T-helper 17 cell (primary cell): ENCODE measurements around the gene DENND4C. TPM values are rescaled to one million over a fixed set of nuclear protein-coding genes. Genes with fewer than 3 reads are reported as not detected.

ENCODE experiments used
- ATAC-seq: fragments of 150-1000 bp; cut with Tn5 transposase; 2 replicates; pipeline ENCODE4 v1.10.0; 2021; ENCODE audit warnings: mild to moderate bottlenecking, moderate library complexity
- DNase-seq, 3 donors: peaks; one replicate each; pipeline versions ENCODE4 v3.0.0 to v3.0.0-alpha.2; 2020 to 2021
- H3K9me3 ChIP-seq: one replicate; pipeline ENCODE4 v1.7.0; 2013; ENCODE audit warnings: low read length, mild to moderate bottlenecking; ENCODE audit not compliant: control insufficient read depth, poor library complexity, severe bottlenecking
- H3K27ac Mint-ChIP-seq: one replicate; pipeline ENCODE4 v1.8.0; 2022; ENCODE audit warnings: mild to moderate bottlenecking, moderate library complexity, mixed read lengths
- H3K27me3 Mint-ChIP-seq: one replicate; pipeline ENCODE4 v1.8.0; 2022; ENCODE audit warnings: mixed read lengths
- H3K36me3 Mint-ChIP-seq: one replicate; pipeline ENCODE4 v1.8.0; 2022; ENCODE audit warnings: low read depth, mixed read lengths
- H3K4me1 Mint-ChIP-seq: one replicate; pipeline ENCODE4 v1.8.0; 2022; ENCODE audit warnings: mild to moderate bottlenecking, mixed read lengths
- H3K4me3 Mint-ChIP-seq: one replicate; pipeline ENCODE4 v1.8.0; 2022; ENCODE audit warnings: mild to moderate bottlenecking, moderate library complexity, mixed read lengths
- total RNA-seq, 4 donors: library from RNA in 2 of 4; stranded (reverse) in 2 of 4; gene quantifications; one replicate each; pipeline ENCODE4 v1.2.3 and lab custom pipeline; 2022 to 2026

DENND4C gene
- total RNA-seq, 2 donors from 2014 or later = 49.4 to 54.4 TPM

DNA sequence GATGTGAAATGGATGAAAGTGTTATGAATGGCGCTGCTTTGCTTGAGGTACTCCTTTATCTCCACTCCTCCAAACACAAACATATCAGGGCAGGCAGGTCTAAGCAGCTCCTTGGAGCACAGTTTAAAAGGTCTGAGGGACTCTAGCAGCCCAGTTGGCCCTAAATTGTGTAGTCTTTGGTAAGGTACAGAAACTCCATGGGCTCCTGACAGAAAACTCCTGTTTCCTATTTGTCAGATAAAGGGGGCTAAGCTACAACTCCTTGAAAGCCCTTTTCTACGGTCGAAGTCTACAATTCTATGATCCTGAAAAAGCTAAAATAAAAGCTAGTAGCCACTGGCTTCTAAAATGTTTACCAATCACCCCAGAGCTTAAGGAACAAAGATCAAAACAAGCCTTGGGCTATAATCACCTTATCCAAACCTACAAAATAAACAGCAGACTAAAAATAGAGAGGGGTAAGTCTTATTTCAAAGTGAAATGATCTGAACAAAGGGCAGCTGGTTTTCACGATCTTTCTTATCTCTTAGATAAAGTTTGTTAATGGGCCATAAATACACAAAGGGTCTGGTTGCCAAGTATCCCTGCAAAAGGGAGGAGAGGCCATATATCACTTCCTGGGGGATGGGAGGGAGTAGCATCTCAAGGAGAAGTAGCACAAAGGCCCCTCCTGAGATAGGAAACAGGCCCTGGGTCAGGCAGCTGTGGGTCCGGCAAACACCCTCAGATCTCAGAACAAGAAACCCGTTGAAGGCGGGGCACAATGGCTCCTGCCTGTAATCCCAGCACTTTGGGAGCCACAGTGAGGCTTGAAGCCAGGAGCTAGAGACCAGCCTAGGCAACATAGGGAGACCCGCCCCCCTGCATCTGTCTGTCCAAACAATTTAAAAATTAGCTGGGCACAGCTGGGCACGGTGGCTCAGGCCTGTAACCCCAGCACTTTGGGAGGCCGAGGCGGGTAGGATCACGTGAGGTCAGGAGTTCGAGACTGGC, 28.3 kb upstream of the DENND4C start:
- Mint-ChIP-seq H3K4me3 (no peak overlapping the region), H3K36me3 (no peaks in the 10 kb centered on the region), H3K4me1 (no peaks in the 10 kb centered on the region), H3K27me3 (no peaks in the 10 kb centered on the region), H3K27ac (no peak overlapping the region)
- DNase-seq (no peak), ATAC-seq (no peak)
- H3K9me3 ChIP-seq = no peaks in the 10 kb centered on the region

- no peaks in the 10 kb centered on the region for H3K4me1 Mint-ChIP-seq
- no peaks in the 10 kb centered on the region for H3K36me3 Mint-ChIP-seq
- H3K4me3 Mint-ChIP-seq = no peak overlapping the region
- no peaks in the 10 kb centered on the region for H3K27me3 Mint-ChIP-seq
- no peaks in the 10 kb centered on the region for H3K9me3 ChIP-seq
- ATAC-seq (no peak), DNase-seq (no peak)
- H3K27ac Mint-ChIP-seq = no peak overlapping the region
Measured at GRCh38 chr9:19203058-19203457, 27.4 kb upstream of the DENND4C start.

GRCh38 chr9:19208653-19209052, 21.8 kb upstream of the DENND4C start:
- Mint-ChIP-seq H3K4me1 (no peaks in the 10 kb centered on the region), H3K27ac (no peak overlapping the region), H3K4me3 (no peak overlapping the region), H3K27me3 (no peaks in the 10 kb centered on the region), H3K36me3 (no peaks in the 10 kb centered on the region)
- H3K9me3 ChIP-seq = no peaks in the 10 kb centered on the region
- DNase-seq (no peak), ATAC-seq (no peak)

GRCh38 chr9:19209188-19209587, 21.3 kb upstream of the DENND4C start:
- no peak for DNase-seq
- no peaks in the 10 kb centered on the region for H3K4me1 Mint-ChIP-seq
- no peaks in the 10 kb centered on the region for H3K27me3 Mint-ChIP-seq
- no peaks in the 10 kb centered on the region for H3K36me3 Mint-ChIP-seq
- H3K4me3 Mint-ChIP-seq = no peak overlapping the region
- ATAC-seq = no peak
- no peak overlapping the region for H3K27ac Mint-ChIP-seq
- no peaks in the 10 kb centered on the region for H3K9me3 ChIP-seq

GRCh38 chr9:19213823-19214222, 16.7 kb upstream of the DENND4C start:
- no peaks in the 10 kb centered on the region for H3K27me3 Mint-ChIP-seq
- H3K9me3 ChIP-seq = no peaks in the 10 kb centered on the region
- no peak overlapping the region for H3K27ac Mint-ChIP-seq
- no peak overlapping the region for H3K4me3 Mint-ChIP-seq
- ATAC-seq (no peak), DNase-seq (no peak)
- H3K36me3 Mint-ChIP-seq = no peaks in the 10 kb centered on the region
- H3K4me1 Mint-ChIP-seq = no peaks in the 10 kb centered on the region

DNA sequence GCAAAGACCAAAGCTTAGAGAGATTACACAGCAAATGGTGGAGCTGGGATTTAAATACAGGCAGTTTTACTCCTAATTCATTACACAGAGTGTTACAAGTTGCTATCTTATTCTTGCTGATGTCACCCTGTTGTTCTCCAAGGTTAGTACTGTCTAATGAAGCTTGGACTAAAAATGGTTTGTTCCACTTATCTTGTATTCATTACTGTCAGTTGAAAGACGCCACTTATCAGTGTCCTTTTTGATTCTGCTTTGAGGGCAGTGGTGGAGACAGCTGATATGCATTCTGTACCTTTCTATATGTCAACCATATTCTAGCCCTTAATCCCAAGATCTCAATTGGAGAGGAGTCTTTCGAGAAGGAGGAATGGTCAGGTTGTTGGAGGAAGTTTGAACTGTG, 14.0 kb upstream of the DENND4C start:
- ATAC-seq (no peak), DNase-seq (no peak)
- Mint-ChIP-seq H3K27me3 (no peaks in the 10 kb centered on the region), H3K36me3 (no peaks in the 10 kb centered on the region), H3K4me3 (no peak overlapping the region), H3K4me1 (no peaks in the 10 kb centered on the region), H3K27ac (no peak overlapping the region)
- H3K9me3 ChIP-seq = no peaks in the 10 kb centered on the region

DNA sequence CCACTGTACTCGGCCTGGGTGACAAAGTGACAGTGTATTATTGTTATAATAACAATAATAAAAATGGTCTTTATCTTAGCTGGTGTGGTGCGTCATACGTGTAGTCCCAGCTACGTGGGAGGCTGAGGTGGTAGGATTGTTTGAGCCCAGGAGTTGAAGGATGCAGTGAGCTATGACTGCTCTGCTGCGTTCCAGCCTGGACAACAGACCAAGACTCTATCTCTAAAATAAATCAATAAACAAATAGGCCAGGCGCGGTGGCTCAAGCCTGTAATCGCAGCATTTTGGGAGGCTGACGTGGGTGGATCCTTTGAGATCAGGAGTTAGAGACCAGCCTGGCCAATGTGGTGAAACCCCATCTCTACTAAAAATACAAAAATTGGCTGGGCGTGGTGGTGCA, 9.2 kb upstream of the DENND4C start:
- Mint-ChIP-seq H3K4me3 (no peak overlapping the region), H3K4me1 (peaks cover 2% of the 10 kb centered on the region), H3K36me3 (no peaks in the 10 kb centered on the region), H3K27me3 (no peaks in the 10 kb centered on the region), H3K27ac (no peak overlapping the region)
- ATAC-seq (no peak), DNase-seq (no peak)
- no peaks in the 10 kb centered on the region for H3K9me3 ChIP-seq

DNA sequence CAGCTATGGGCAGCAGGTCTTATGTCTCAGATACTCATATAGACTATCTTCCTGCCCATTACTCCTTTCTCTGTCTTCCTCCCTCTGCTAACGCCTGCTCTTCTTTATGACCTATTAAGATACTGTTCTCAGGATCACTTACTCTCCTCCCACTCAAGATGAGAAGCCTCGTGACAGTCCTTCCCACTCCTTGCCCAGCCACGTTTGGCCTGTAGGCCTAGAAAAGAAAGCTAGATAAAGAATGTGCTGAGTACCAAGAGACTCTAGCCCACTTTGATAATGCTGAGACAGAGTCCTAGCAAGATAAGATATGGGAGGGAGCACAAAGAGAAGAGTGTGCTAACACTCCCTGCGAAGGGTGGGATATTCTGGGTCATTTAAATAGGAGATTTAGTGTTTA, 6.8 kb upstream of the DENND4C start:
- H3K4me1 Mint-ChIP-seq = peaks cover 2% of the 10 kb centered on the region
- ATAC-seq (no peak), DNase-seq (no peak)
- H3K27ac Mint-ChIP-seq = peak overlapping the region; percentile 14
- H3K9me3 ChIP-seq = no peaks in the 10 kb centered on the region
- H3K36me3 Mint-ChIP-seq = no peaks in the 10 kb centered on the region
- no peak overlapping the region for H3K4me3 Mint-ChIP-seq
- no peaks in the 10 kb centered on the region for H3K27me3 Mint-ChIP-seq

GRCh38 chr9:19224563-19224962, 5.9 kb upstream of the DENND4C start:
- H3K4me3 Mint-ChIP-seq = no peak overlapping the region
- H3K36me3 Mint-ChIP-seq = no peaks in the 10 kb centered on the region
- no peak overlapping the region for H3K27ac Mint-ChIP-seq
- no peak for DNase-seq
- peaks cover 2% of the 10 kb centered on the region for H3K4me1 Mint-ChIP-seq
- H3K27me3 Mint-ChIP-seq = no peaks in the 10 kb centered on the region
- ATAC-seq = no peak
- no peaks in the 10 kb centered on the region for H3K9me3 ChIP-seq

DNA sequence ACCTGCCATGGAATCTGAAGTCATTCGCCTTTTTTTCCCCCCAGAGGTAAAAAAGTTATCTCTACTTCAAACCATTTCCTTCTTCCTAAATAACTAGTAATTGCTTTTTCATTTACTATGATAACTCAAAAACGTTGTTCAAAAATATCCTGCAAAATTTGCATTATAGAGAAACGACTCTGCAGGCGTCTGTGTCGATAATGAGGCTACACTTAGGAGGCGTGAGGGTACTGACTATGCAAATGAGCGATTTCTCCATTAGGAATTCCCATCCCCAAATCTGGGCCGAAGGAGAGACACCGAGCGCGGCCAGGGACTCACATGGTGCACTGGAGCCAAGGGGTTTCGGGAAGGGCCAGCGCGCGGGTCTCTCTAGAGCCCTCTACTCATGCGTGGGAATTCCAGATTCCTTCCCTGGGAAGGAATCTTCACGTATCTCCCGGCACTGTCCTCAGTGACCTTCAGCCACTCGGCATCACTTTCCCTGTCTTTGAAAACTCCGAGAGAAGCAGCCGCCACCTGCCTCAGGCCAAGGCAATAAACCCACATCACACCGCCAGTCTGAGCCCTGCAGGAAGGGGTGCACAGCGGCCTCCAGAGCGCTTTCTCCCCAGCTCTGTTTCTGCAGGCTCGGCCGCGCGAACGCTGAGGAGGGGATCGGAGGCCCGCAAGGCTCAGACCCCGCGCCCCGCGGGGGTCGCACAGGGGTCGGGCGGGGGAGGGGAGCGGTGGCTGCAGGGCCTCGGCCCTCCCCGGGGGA, 718 bp upstream of the DENND4C start:
- no peaks in the 10 kb centered on the region for H3K27me3 Mint-ChIP-seq
- no peak overlapping the region for H3K4me3 Mint-ChIP-seq
- no peaks in the 10 kb centered on the region for H3K36me3 Mint-ChIP-seq
- ATAC-seq (peak; percentile 66), DNase-seq (peak in 2 of 3 donors; percentile 48)
- peaks cover 2% of the 10 kb centered on the region for H3K4me1 Mint-ChIP-seq
- H3K9me3 ChIP-seq = no peaks in the 10 kb centered on the region
- H3K27ac Mint-ChIP-seq = no peak overlapping the region

- Mint-ChIP-seq H3K27ac (no peak overlapping the region), H3K27me3 (no peaks in the 10 kb centered on the region), H3K36me3 (no peaks in the 10 kb centered on the region), H3K4me3 (no peak overlapping the region), H3K4me1 (peaks cover 6% of the 10 kb centered on the region)
- DNase-seq (peak in 1 of 3 donors; percentile 7), ATAC-seq (peak; percentile 7)
- no peaks in the 10 kb centered on the region for H3K9me3 ChIP-seq
Measured at GRCh38 chr9:19231126-19231903, 822 bp downstream of the DENND4C start.

DNA sequence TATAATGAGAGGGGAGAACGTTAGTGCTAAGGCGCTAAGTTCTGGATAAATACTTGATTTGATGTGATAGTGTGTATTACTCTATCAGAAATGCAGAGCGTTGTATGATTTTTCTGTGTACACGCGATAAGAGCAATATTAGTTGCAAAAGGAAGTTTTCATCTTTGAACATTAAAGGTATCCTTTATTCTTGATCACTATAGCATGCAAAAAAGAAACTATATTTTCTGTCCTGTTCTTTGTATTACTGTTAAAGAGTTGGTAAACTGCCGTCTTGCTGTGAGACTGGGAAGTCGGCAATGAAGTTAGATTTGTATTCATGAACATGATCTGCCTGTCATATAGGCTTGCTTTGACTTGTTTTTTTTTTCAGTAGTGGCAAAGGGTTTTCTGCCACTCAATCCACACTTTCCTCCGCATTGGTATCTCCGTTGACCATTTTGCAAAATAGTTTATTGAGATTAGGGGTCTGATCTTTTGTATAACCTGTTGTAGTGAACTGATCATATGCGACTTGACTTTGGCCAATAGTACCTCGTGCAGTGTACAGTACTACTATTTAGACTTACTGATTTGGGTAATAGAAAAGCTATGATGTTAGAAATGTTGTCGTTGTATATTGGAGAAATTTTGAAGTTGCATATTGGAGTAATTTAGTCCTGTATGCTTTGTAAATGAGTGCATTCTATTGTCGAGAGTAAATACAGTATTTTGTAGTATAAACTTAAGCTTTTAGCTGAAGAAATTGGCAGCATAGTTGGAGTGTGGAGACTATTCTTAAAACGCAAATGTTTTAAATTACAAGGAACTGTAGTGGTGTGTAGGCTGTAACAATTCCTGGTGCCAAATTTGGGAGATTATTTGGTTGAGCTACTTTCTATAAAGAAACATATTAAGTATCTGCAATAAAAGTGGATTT, 1.7 kb downstream of the DENND4C start:
- H3K4me3 Mint-ChIP-seq = no peak overlapping the region
- ATAC-seq (no peak), DNase-seq (no peak)
- no peaks in the 10 kb centered on the region for H3K9me3 ChIP-seq
- no peaks in the 10 kb centered on the region for H3K36me3 Mint-ChIP-seq
- no peak overlapping the region for H3K27ac Mint-ChIP-seq
- H3K4me1 Mint-ChIP-seq = peaks cover 10% of the 10 kb centered on the region
- H3K27me3 Mint-ChIP-seq = no peaks in the 10 kb centered on the region
